Thyroid gland (tissue), 4 donors: ENCODE data around the gene TAAR2. TPM values are rescaled to one million over a fixed set of nuclear protein-coding genes. Genes with fewer than 3 reads are reported as not detected.
A peak's percentile ranks its signal among the peaks of the same experiment; 100 is the strongest.

ENCODE experiments used
- DNase-seq, 2 donors: peaks; one replicate each; pipeline ENCODE4 v3.0.0-alpha.2; 2019
- H3K27ac ChIP-seq, 3 donors: fragments of 200-600 bp; sonication (generic); 1 replicate in 2 of 3; 2 replicates in 1 of 3; pipeline ENCODE4 v1.5.1; 2016 to 2019; ENCODE audit warnings: mild to moderate bottlenecking in 1 of 3, moderate library complexity in 1 of 3
- H3K27me3 ChIP-seq: fragments of 200-600 bp; sonication (generic); one replicate; pipeline ENCODE4 v1.5.1; 2019
- H3K36me3 ChIP-seq, 2 donors: fragments of 200-600 bp; sonication (generic); one replicate each; pipeline ENCODE4 v1.5.1; 2016 to 2019
- H3K4me1 ChIP-seq, 2 donors: fragments of 200-600 bp; sonication (generic); one replicate each; pipeline ENCODE4 v1.5.1; 2017 to 2019
- H3K4me3 ChIP-seq, 3 donors: fragments of 200-600 bp; sonication (generic); replicated peaks in 1 of 3; 1 replicate in 2 of 3; 2 replicates in 1 of 3; pipeline ENCODE4 v1.5.1; 2016; ENCODE audit warnings: mild to moderate bottlenecking in 1 of 3
- H3K9me3 ChIP-seq: fragments of 200-600 bp; sonication (generic); one replicate; pipeline ENCODE4 v1.5.1; 2017
- POLR2A ChIP-seq, 2 donors: fragments of 450-650 bp; IDR thresholded peaks; one replicate each; pipeline ENCODE4 v1.6.1; 2017; ENCODE audit warnings: antibody characterized with exemption in 2 of 2, mild to moderate bottlenecking in 2 of 2, moderate library complexity in 1 of 2
- WGBS, 2 donors: methylation state at CpG; one replicate each; pipeline ENCODE4 v1.1.5; 2017; 5-methylcytosine and 5-hydroxymethylcytosine counted together
- intact Hi-C: fragments of 100-400 bp; cut with DNase I; formaldehyde crosslinking; loops from one replicate; pipeline ENCODE4 v1.15.1; 2023
- total RNA-seq, 4 donors: library from RNA; depleted of rRNA; stranded (reverse); fragments of >200 nt; gene quantifications; one replicate each; pipeline ENCODE4 v1.2.3, GENCODE V29; 2016
- TF ChIP-seq, protein P1 (sequence below), 6 experiments: fragments of 200-600 bp in 3 of 6; fragments of 450-650 bp in 3 of 6; sonication (generic) in 3 of 6; IDR thresholded peaks; one replicate each; pipeline ENCODE4 v1.5.1; 2016 to 2019; ENCODE audit warnings: antibody characterized with exemption in 6 of 6, mild to moderate bottlenecking in 2 of 6, inconsistent platforms in 1 of 6, moderate library complexity in 1 of 6

The TAAR2 gene
- total RNA-seq, 4 donors from 2014 or later, result not detected

DNA sequence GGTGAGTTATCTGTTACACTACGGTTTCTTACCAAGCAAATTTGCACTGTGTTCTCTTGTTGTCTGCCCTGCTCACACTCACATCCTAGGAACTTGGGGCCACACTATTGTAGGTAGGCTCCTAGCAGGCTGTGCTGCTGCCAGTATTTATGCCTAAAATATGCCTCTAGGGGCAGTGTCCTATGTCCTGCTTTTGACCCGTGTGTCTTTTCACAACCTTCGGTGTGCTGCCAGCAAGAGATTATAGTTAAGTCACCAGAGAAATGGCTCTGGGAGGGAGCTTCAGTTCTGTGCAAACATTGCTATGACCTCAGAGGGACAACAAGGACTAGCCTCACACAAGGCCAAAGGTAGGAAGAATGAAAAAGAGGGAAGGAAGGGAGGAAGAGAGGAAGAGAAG, 25.6 kb downstream of the TAAR2 start:
- intact Hi-C loops, result no loop called here
- no peaks in the 10 kb centered on the region for H3K4me1 ChIP-seq
- no peak for DNase-seq
- no peak overlapping the region for H3K27ac ChIP-seq
- H3K9me3 ChIP-seq, result no peaks in the 10 kb centered on the region
- no peak for TF ChIP-seq POLR2A (IDR thresholded peaks at IDR 0.05)
- TF ChIP-seq, protein P1, sequence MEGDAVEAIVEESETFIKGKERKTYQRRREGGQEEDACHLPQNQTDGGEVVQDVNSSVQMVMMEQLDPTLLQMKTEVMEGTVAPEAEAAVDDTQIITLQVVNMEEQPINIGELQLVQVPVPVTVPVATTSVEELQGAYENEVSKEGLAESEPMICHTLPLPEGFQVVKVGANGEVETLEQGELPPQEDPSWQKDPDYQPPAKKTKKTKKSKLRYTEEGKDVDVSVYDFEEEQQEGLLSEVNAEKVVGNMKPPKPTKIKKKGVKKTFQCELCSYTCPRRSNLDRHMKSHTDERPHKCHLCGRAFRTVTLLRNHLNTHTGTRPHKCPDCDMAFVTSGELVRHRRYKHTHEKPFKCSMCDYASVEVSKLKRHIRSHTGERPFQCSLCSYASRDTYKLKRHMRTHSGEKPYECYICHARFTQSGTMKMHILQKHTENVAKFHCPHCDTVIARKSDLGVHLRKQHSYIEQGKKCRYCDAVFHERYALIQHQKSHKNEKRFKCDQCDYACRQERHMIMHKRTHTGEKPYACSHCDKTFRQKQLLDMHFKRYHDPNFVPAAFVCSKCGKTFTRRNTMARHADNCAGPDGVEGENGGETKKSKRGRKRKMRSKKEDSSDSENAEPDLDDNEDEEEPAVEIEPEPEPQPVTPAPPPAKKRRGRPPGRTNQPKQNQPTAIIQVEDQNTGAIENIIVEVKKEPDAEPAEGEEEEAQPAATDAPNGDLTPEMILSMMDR (IDR thresholded peaks at IDR 0.05), result peak in 1 of 6 experiments; percentile 17
- H3K4me3 ChIP-seq, result no peak overlapping the region
- H3K27me3 ChIP-seq, result no peaks in the 10 kb centered on the region
- H3K36me3 ChIP-seq, result no peaks in the 10 kb centered on the region
- WGBS, 2 donors, result 35 to 39% methylated on average over 3 of the region's 3 CpGs

DNA sequence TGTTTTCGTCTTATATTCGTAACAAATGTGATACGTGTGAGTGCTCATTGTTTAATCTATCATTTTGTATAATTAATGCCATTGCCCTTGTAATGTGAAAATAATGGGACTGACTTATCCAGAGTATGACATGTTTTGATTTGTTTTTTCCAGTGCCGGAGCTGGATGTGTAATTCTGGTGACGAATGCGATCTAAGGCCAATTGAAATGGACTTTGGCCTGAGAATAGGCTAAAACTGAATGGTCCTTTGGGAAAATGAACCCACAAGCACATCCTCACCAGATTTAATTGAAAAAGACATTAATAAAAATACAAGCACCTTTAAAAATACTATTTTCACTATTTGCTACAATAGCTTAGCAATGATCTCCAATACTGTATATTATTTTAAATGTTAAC, 27.9 kb downstream of the TAAR2 start:
- intact Hi-C loops, result no loop called here
- WGBS, 2 donors, result 72 to 73% methylated on average over 6 of the region's 6 CpGs

DNA sequence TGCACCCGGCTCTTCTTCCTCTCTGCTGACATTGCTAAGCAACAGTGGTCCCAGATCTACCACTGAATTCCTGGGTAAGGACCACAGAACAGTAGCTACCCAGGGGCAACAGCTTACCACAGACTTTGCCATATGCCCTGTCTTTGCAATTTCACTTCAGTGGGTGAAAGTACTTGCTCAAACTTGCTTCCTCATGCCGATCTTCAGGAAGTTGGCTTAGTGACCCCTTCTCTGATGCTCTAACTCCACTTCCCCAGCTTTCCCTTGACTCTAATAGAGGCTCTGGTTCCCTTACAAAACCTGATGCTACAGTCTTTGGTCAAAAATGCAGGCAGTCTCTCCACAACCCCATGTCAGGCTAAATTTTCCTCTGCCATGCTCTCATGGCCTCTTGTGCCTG, 31.2 kb downstream of the TAAR2 start:
- WGBS, 2 donors, result 74 to 75% methylated on average over 2 of the region's 2 CpGs

More for the DNA sequence above, 27.9 kb downstream of the TAAR2 start:
- DNase-seq, result no peak
- TF ChIP-seq, protein P1 (IDR thresholded peaks at IDR 0.05), result no peak
- TF ChIP-seq POLR2A (IDR thresholded peaks at IDR 0.05), result no peak
- H3K27ac ChIP-seq, result no peak overlapping the region
- no peaks in the 10 kb centered on the region for H3K4me1 ChIP-seq
- H3K4me3 ChIP-seq, result no peak overlapping the region
- no peaks in the 10 kb centered on the region for H3K36me3 ChIP-seq
- no peaks in the 10 kb centered on the region for H3K9me3 ChIP-seq
- no peaks in the 10 kb centered on the region for H3K27me3 ChIP-seq

DNA sequence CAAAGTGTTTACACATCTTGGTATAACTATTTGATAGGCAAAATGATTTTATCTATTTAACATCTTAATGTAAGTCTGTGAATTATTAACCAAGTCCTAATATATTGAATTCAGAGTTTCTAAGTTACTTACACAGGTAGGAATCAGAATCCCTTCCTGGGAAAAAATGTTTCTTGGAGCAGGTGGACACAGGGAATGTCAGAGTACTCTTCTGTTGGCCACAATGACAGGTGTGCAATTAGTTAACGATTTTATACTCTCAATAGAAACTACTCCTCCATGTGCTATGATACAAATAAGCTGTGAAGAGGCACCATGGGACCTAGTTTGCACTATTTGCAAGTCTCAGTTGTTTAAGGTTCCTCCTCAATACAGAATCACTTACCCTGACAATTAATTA, 33.7 kb downstream of the TAAR2 start:
- Histone ChIP-seq H3K4me1 (no peaks in the 10 kb centered on the region), H3K9me3 (no peaks in the 10 kb centered on the region), H3K36me3 (no peaks in the 10 kb centered on the region), H3K27me3 (no peaks in the 10 kb centered on the region), H3K4me3 (no peak overlapping the region), H3K27ac (no peak overlapping the region)
- 78 to 83% methylated on average over 1 of the region's 1 CpG for WGBS, 2 donors
- intact Hi-C loops, result no loop called here
- no peak for DNase-seq
- TF ChIP-seq POLR2A (IDR thresholded peaks at IDR 0.05), result no peak

More for the DNA sequence above, 31.2 kb downstream of the TAAR2 start:
- no peaks in the 10 kb centered on the region for H3K4me1 ChIP-seq
- H3K36me3 ChIP-seq, result no peaks in the 10 kb centered on the region
- no peaks in the 10 kb centered on the region for H3K27me3 ChIP-seq
- H3K9me3 ChIP-seq, result no peaks in the 10 kb centered on the region
- TF ChIP-seq POLR2A (IDR thresholded peaks at IDR 0.05), result no peak
- TF ChIP-seq, protein P1 (IDR thresholded peaks at IDR 0.05), result no peak
- DNase-seq, result no peak
- H3K4me3 ChIP-seq, result no peak overlapping the region
- intact Hi-C loops, result no loop called here
- no peak overlapping the region for H3K27ac ChIP-seq

DNA sequence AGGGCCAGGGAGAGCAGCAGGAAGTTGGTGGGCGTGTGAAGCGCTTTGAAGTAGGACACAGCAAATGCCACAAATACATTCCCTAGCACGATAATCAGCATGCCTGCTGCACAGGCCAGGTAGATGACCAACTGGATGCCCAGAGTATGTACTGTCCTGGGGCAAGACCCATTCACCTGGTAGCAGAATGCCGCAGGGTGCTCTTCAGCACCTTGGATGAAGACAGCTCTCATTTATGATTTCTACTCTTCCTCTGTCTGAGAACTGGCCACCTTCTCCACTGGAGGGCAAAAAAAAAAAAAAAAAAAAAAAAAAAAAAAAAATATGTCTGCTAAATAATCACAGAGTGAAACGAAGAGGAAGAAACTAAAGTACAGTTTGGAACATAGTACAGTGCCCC, 34.6 kb downstream of the TAAR2 start, which contains the start of gene TAAR5:
Gene TAAR5 (minus strand): TSS at position 288 of the 400 bp plus-strand sequence. CDS start 55 bp downstream, at position 233.
- intact Hi-C loops, result no loop called here
- WGBS, 2 donors, result 79 to 82% methylated on average over 5 of the region's 5 CpGs
- Histone ChIP-seq H3K4me3 (no peak within 1 kb of the TSS), H3K36me3 (no peaks in the 10 kb centered on the region), H3K27me3 (no peaks in the 10 kb centered on the region), H3K4me1 (no peaks in the 10 kb centered on the region), H3K9me3 (no peaks in the 10 kb centered on the region), H3K27ac (no peak within 1 kb of the TSS)
- TF ChIP-seq, protein P1 (IDR thresholded peaks at IDR 0.05), result no peak
- DNase-seq, result no peak

DNA sequence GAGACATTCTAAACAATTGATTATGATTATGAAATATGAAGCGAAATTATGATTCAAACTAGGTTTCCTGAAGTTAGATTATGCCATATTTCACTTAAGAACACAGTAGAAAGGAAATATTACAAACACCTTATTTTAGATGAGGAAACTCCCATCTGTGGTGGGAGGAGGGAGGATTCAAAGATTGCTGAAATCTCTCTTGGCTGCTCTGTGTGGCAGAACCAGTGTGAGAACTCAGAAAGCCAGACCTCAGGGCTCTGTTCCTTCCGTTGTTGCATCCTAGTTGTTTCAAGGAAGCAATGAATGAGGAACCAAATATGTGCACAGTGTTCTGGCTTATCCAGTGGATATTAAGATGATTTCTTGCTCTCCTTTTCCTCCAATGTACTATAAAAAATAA, 36.7 kb downstream of the TAAR2 start:
- H3K4me3 ChIP-seq, result no peak overlapping the region
- no peaks in the 10 kb centered on the region for H3K36me3 ChIP-seq
- intact Hi-C loops, result no loop called here
- DNase-seq, result no peak
- H3K27me3 ChIP-seq, result no peaks in the 10 kb centered on the region
- 63 to 74% methylated on average over 2 of the region's 2 CpGs for WGBS, 2 donors
- no peaks in the 10 kb centered on the region for H3K9me3 ChIP-seq
- H3K27ac ChIP-seq, result no peak overlapping the region
- no peaks in the 10 kb centered on the region for H3K4me1 ChIP-seq
- TF ChIP-seq, protein P1 (IDR thresholded peaks at IDR 0.05), result no peak
- TF ChIP-seq POLR2A (IDR thresholded peaks at IDR 0.05), result no peak
